ENCODE measurements around the gene TALDO1. TPM values are rescaled to one million over a fixed set of nuclear protein-coding genes. Genes with fewer than 3 reads are reported as not detected.

TALDO1 gene
- total and polyA plus RNA-seq, 2 of the 8 experiments (the other 6 are each of a cell fraction or from before 2014, with no cell fraction given), result 265 to 308 TPM

DNA sequence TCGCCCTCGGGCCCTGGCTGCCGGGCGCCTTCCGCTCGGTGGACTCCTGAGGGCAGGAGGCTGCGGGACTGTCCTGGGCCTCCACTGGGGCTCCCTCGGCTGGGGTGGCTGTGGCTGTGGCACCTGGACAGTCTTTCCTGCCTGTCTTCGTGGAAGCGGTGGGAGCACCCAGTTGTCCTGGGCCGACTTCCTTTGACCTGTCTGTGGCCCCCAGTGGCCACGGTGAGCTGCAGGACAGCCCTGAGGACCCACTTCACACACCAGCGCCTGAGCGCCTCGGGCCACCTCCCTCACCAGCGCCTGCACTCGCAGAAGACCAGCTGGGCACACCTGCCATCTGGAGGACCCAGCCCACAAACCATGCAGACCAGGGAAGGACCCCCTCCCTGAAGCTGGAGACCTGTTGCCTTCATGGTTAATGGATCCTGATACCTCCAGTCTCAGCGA, 43.0 kb upstream of the TALDO1 start:
- H3K9ac ChIP-seq (replicated peaks in 1 of 4; ENCODE audit: extremely low read depth in 1 of 4, low read depth in 3 of 4, low read length in 3 of 4), result no peak overlapping the region
- no peaks in the 10 kb centered on the region for H3K79me1 ChIP-seq (ENCODE audit: low read depth, low read length)
- FAIRE-seq (no peak), DNase-seq (ENCODE audit: low read depth in 1 of 2, low spot score in 2 of 2) (no peak)
- H3K27ac ChIP-seq (ENCODE audit: low read depth, low read length), result no peak overlapping the region
- H2AFZ ChIP-seq (ENCODE audit: low read length), result no peak overlapping the region
- no peak overlapping the region for H4K91ac ChIP-seq (replicated peaks; ENCODE audit: insufficient read length, low read length)
- H3K36me3 ChIP-seq (ENCODE audit: control insufficient read depth in 2 of 4, insufficient read depth in 4 of 4, low read length in 3 of 4), result no peaks in the 10 kb centered on the region
- H2BK12ac ChIP-seq (ENCODE audit: low read depth, low read length), result no peak overlapping the region
- H2AK5ac ChIP-seq (ENCODE audit: low read depth, low read length), result no peak overlapping the region
- H3K14ac ChIP-seq (ENCODE audit: insufficient read length), result no peak overlapping the region
- ChIA-PET POLR2A (ENCODE audit: partially characterized antibody) (interaction anchor here (1.0 to 2.4 kb wide), 12 partner anchors 9 to 90 kb away, joined by 3 to 8 read pairs (median 4); partner anchors contain the start of genes CEND1, DEAF1, TALDO1 and TMEM80), CTCF (ENCODE audit: partially characterized antibody) (interaction anchor here (0.6 to 3.6 kb wide), 8 partner anchors 8 to 71 kb away, joined by 3 to 22 read pairs (median 5); partner anchors contain the start of genes DEAF1 and TMEM80)
- no peak overlapping the region for H3K23ac ChIP-seq (ENCODE audit: insufficient read length)
- H3K9me3 ChIP-seq (ENCODE audit: insufficient read depth in 2 of 2, low read depth in 1 of 2, low read length in 1 of 2), result no peaks in the 10 kb centered on the region
- H3K4me2 ChIP-seq (ENCODE audit: insufficient read depth in 1 of 2, low read depth in 2 of 2, low read length in 2 of 2), result no peak overlapping the region
- no peaks in the 10 kb centered on the region for H3K27me3 ChIP-seq (replicated peaks in 1 of 4; ENCODE audit: control insufficient read depth in 3 of 4, extremely low read depth in 1 of 4, insufficient read depth in 3 of 4, low read length in 3 of 4)
- H3K4me1 ChIP-seq (replicated peaks in 1 of 4; ENCODE audit: control insufficient read depth in 3 of 4, insufficient read depth in 4 of 4, low read length in 3 of 4), result peaks cover 0 to 36% (median 27%) of the 10 kb centered on the region in 4 experiments; a peak in 6 of 7 replicates
- H4K20me1 ChIP-seq (replicated peaks in 1 of 2; ENCODE audit: control insufficient read depth in 1 of 2, insufficient read depth in 2 of 2, low read length in 2 of 2), result peaks cover 1 to 2% of the 10 kb centered on the region in 2 experiments
- WGBS, 2 experiments (ENCODE audit: extremely low coverage in 1 of 2, insufficient coverage in 1 of 2, insufficient read length in 1 of 2, insufficient replicate concordance in 2 of 2, low coverage in 1 of 2, low lambda C conversion rate in 2 of 2, missing lambda C conversion rate in 1 of 2), result 96% methylated on average over 18 of the region's 18 CpGs; no CpG with 5 or more reads in 1 of the 2 experiments
- H2BK120ac ChIP-seq (replicated peaks; ENCODE audit: low read depth, low read length), result no peak overlapping the region
- H3K23me2 ChIP-seq (ENCODE audit: low read depth, low read length), result peaks cover 8% of the 10 kb centered on the region; the same call in 1 of the 2 replicates
- H2BK5ac ChIP-seq (ENCODE audit: low read depth, low read length), result no peak overlapping the region; the same call in 1 of the 2 replicates
- no peak overlapping the region for H2BK15ac ChIP-seq (ENCODE audit: low read length)
- H3K18ac ChIP-seq (ENCODE audit: extremely low read depth, low read length), result no peak overlapping the region
- no peak overlapping the region for H4K8ac ChIP-seq (ENCODE audit: extremely low read depth, insufficient read depth, low read length)
- H3K4ac ChIP-seq (replicated peaks; ENCODE audit: insufficient read length, low read depth, low read length), result no peak overlapping the region
- H3K56ac ChIP-seq (replicated peaks; ENCODE audit: insufficient read length, low read depth, low read length), result no peak overlapping the region
- H2BK20ac ChIP-seq (ENCODE audit: low read length), result no peak overlapping the region
- H4K5ac ChIP-seq (ENCODE audit: insufficient read length, low read depth, low read length), result no peak overlapping the region
- no peaks in the 10 kb centered on the region for H3K79me2 ChIP-seq (ENCODE audit: control insufficient read depth in 1 of 2, insufficient read depth in 2 of 2, low read length in 2 of 2)
- no peak overlapping the region for H3K4me3 ChIP-seq (ENCODE audit: extremely low read depth in 1 of 4, insufficient read depth in 2 of 4, low read depth in 3 of 4, low read length in 4 of 4)

Data from H1 (cell line).